GM23338 (cell line): Measurements from ENCODE around the gene DTHD1. TPM values are rescaled to one million over a fixed set of nuclear protein-coding genes. Genes with fewer than 3 reads are reported as not detected.

Experiments
- ATAC-seq: fragments of 200-7000 bp; cut with Tn5 transposase; 3 replicates; pipeline ENCODE4 v1.9.1; 2020
- DNase-seq: peaks from one replicate; pipeline ENCODE4 v3.0.0-alpha.2; 2015; ENCODE audit warnings: low spot score
- H2AFZ ChIP-seq: fragments of 200-600 bp; sonication (generic); 2 replicates; pipeline ENCODE4 v1.8.0; 2016; ENCODE audit warnings: antibody characterized with exemption, mild to moderate bottlenecking, moderate library complexity
- H3F3A ChIP-seq: fragments of 200-600 bp; sonication (generic); replicated peaks from 2 replicates; pipeline ENCODE4 v1.8.0; 2017; ENCODE audit warnings: antibody characterized with exemption, mixed run types, low read depth
- H3K27ac ChIP-seq: fragments of 200-600 bp; sonication (generic); 2 replicates; pipeline ENCODE4 v1.6.1; 2016; ENCODE audit warnings: low read depth
- H3K27me3 ChIP-seq: fragments of 200-600 bp; sonication (generic); 2 replicates; pipeline ENCODE4 v1.8.0; 2016; ENCODE audit warnings: mild to moderate bottlenecking, mixed run types, moderate library complexity; ENCODE audit not compliant: insufficient read depth
- H3K36me3 ChIP-seq: fragments of 200-600 bp; sonication (generic); 2 replicates; pipeline ENCODE4 v1.8.0; 2016; ENCODE audit warnings: mild to moderate bottlenecking; ENCODE audit not compliant: insufficient read depth
- H3K4me1 ChIP-seq: fragments of 200-600 bp; sonication (generic); 2 replicates; pipeline ENCODE4 v1.8.0; 2016; ENCODE audit warnings: mild to moderate bottlenecking, moderate library complexity; ENCODE audit not compliant: insufficient read depth
- H3K4me2 ChIP-seq: fragments of 200-600 bp; sonication (generic); 2 replicates; pipeline ENCODE4 v1.7.1; 2017; ENCODE audit warnings: mixed run types
- H3K4me3 ChIP-seq: fragments of 200-600 bp; sonication (generic); 2 replicates; pipeline ENCODE4 v1.6.1; 2016; ENCODE audit warnings: mixed run types
- H3K79me2 ChIP-seq: fragments of 200-600 bp; sonication (generic); replicated peaks from 2 replicates; pipeline ENCODE4 v1.8.0; 2017; ENCODE audit warnings: mild to moderate bottlenecking; ENCODE audit not compliant: insufficient read depth
- H3K9me2 ChIP-seq: fragments of 200-600 bp; sonication (generic); 2 replicates; pipeline ENCODE4 v1.8.0; 2017; ENCODE audit not compliant: insufficient read depth
- H4K20me1 ChIP-seq: fragments of 200-600 bp; sonication (generic); replicated peaks from 2 replicates; pipeline ENCODE4 v1.8.0; 2017; ENCODE audit warnings: mild to moderate bottlenecking; ENCODE audit not compliant: insufficient read depth
- H3K27ac Mint-ChIP-seq: 2 replicates; pipeline ENCODE4 v1.8.0; 2020; ENCODE audit warnings: inconsistent platforms, mild to moderate bottlenecking, moderate library complexity, mixed read lengths
- H3K27me3 Mint-ChIP-seq: 3 replicates; pipeline ENCODE4 v1.8.0; 2022; ENCODE audit warnings: low read depth, mild to moderate bottlenecking, moderate library complexity, mixed read lengths, inconsistent platforms; ENCODE audit not compliant: insufficient read depth, poor library complexity
- H3K36me3 Mint-ChIP-seq: 3 replicates; pipeline ENCODE4 v1.8.0; 2021; ENCODE audit warnings: low read depth, mild to moderate bottlenecking, inconsistent platforms, moderate library complexity, mixed read lengths
- H3K4me1 Mint-ChIP-seq: 3 replicates; pipeline ENCODE4 v1.8.0; 2020; ENCODE audit warnings: mild to moderate bottlenecking, inconsistent platforms, mixed read lengths
- H3K4me3 Mint-ChIP-seq: 3 replicates; pipeline ENCODE4 v1.8.0; 2021; ENCODE audit warnings: moderate library complexity, mild to moderate bottlenecking, inconsistent platforms, mixed read lengths
- H3K9me3 Mint-ChIP-seq: 3 replicates; pipeline ENCODE4 v1.8.0; 2020; ENCODE audit warnings: moderate library complexity, mild to moderate bottlenecking, inconsistent platforms, mixed read lengths
- CREB1 ChIP-seq: fragments of 250-450 bp; sonication (Bioruptor Pico); IDR thresholded peaks from 2 replicates; pipeline ENCODE4 v1.5.0; 2020; ENCODE audit warnings: low read depth, mild to moderate bottlenecking, moderate library complexity
- ETS1 ChIP-seq: IDR thresholded peaks from 2 replicates; pipeline ENCODE4 v1.6.1; 2016; ENCODE audit warnings: antibody characterized with exemption
- EZH2 ChIP-seq: fragments of 200-600 bp; sonication (generic); IDR thresholded peaks from one replicate; pipeline ENCODE4 v1.8.0; 2017; ENCODE audit warnings: antibody characterized with exemption, mild to moderate bottlenecking, low read depth; ENCODE audit not compliant: unreplicated experiment
- EZH2phosphoT487 ChIP-seq: fragments of 200-600 bp; sonication (generic); IDR thresholded peaks from one replicate; pipeline ENCODE4 v1.8.1; 2018; ENCODE audit warnings: antibody characterized with exemption; ENCODE audit not compliant: unreplicated experiment
- JUNB ChIP-seq: IDR thresholded peaks from one replicate; pipeline ENCODE4 v1.6.1; 2016; ENCODE audit warnings: antibody characterized with exemption; ENCODE audit not compliant: unreplicated experiment
- NANOG ChIP-seq: IDR thresholded peaks from 2 replicates; pipeline ENCODE4 v1.6.1; 2016; ENCODE audit warnings: antibody characterized with exemption, borderline replicate concordance
- POLR2AphosphoS5 ChIP-seq: IDR thresholded peaks from 2 replicates; pipeline ENCODE4 v1.6.1; 2016; ENCODE audit warnings: antibody characterized with exemption, low read depth
- STAT1 ChIP-seq: IDR thresholded peaks from one replicate; pipeline ENCODE4 v1.6.1; 2016; ENCODE audit warnings: antibody characterized with exemption; ENCODE audit not compliant: unreplicated experiment
- ZNF331 ChIP-seq: fragments of 250-450 bp; sonication (Bioruptor Pico); IDR thresholded peaks from 2 replicates; pipeline ENCODE4 v1.5.0; 2020; ENCODE audit warnings: low read depth, mild to moderate bottlenecking, moderate library complexity
- ZNF462 ChIP-seq: fragments of 250-450 bp; sonication (Bioruptor Pico); IDR thresholded peaks from 2 replicates; pipeline ENCODE4 v1.5.0; 2020; ENCODE audit warnings: mild to moderate bottlenecking, moderate library complexity
- polyA plus RNA-seq: library from polyadenylated mRNA; unstranded; fragments of >200 nt; fragmentation: Nextera tagmentation; extraction: Ambion mirVana; gene quantifications from 2 replicates; pipeline ENCODE4 v1.2.1, GENCODE V29; 2016
- total RNA-seq: library from RNA; depleted of rRNA; stranded (reverse); fragments of >200 nt; shearing (Covaris generic); gene quantifications from 2 replicates; pipeline ENCODE4 v1.2.3, GENCODE V29; 2014
- TF ChIP-seq, protein P1 (sequence below), 2 experiments: fragments of 200-600 bp in 1 of 2; sonication (generic) in 1 of 2; conservative IDR thresholded peaks; 2 replicates each; pipeline versions ENCODE4 v1.5.1 to v1.6.1; 2016 to 2017; ENCODE audit warnings: antibody characterized with exemption in 2 of 2, low read depth in 2 of 2, mild to moderate bottlenecking in 2 of 2, moderate library complexity in 1 of 2

Gene DTHD1
- total and polyA plus RNA-seq, 2 experiments from 2014 or later = not detected

- TF ChIP-seq ZNF462 (no peak), CREB1 (CRISPR knock-in tag) (no peak), EZH2phosphoT487 (no peak), POLR2AphosphoS5 (no peak), ZNF331 (CRISPR knock-in tag) (no peak)
- TF ChIP-seq, protein P1, sequence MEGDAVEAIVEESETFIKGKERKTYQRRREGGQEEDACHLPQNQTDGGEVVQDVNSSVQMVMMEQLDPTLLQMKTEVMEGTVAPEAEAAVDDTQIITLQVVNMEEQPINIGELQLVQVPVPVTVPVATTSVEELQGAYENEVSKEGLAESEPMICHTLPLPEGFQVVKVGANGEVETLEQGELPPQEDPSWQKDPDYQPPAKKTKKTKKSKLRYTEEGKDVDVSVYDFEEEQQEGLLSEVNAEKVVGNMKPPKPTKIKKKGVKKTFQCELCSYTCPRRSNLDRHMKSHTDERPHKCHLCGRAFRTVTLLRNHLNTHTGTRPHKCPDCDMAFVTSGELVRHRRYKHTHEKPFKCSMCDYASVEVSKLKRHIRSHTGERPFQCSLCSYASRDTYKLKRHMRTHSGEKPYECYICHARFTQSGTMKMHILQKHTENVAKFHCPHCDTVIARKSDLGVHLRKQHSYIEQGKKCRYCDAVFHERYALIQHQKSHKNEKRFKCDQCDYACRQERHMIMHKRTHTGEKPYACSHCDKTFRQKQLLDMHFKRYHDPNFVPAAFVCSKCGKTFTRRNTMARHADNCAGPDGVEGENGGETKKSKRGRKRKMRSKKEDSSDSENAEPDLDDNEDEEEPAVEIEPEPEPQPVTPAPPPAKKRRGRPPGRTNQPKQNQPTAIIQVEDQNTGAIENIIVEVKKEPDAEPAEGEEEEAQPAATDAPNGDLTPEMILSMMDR (conservative IDR thresholded peaks at IDR 0.05; ENCODE audit: low read depth in 2 of 2) = no peak
These were observed 51.3 kb downstream of the DTHD1 start (continued) for GRCh38 chr4:36332782-36333131.

GRCh38 chr4:36333303-36333877 lies 52.0 kb downstream of the DTHD1 start:
- no peaks in the 10 kb centered on the region for H3K9me2 ChIP-seq
- no peaks in the 10 kb centered on the region for H3K79me2 ChIP-seq
- H3K4me3 ChIP-seq = no peak overlapping the region
- no peaks in the 10 kb centered on the region for H3K36me3 ChIP-seq
- H3K4me1 ChIP-seq = no peaks in the 10 kb centered on the region
- Mint-ChIP-seq H3K9me3 (no peaks in the 10 kb centered on the region), H3K27ac (no peak overlapping the region), H3K36me3 (no peaks in the 10 kb centered on the region), H3K27me3 (no peaks in the 10 kb centered on the region), H3K4me3 (no peak overlapping the region), H3K4me1 (peaks cover 5% of the 10 kb centered on the region; the same call in 2 of the 3 replicates)
- H2AFZ ChIP-seq = no peak overlapping the region
- ATAC-seq (no peak), DNase-seq (no peak)
- no peak overlapping the region for H3K4me2 ChIP-seq
- H3K27me3 ChIP-seq = no peaks in the 10 kb centered on the region
- TF ChIP-seq ETS1 = no peak
- TF ChIP-seq STAT1 = no peak
- no peak for TF ChIP-seq JUNB
- no peak for TF ChIP-seq NANOG
- no peak for TF ChIP-seq EZH2
- no peaks in the 10 kb centered on the region for H3F3A ChIP-seq
- H4K20me1 ChIP-seq = no peaks in the 10 kb centered on the region
- H3K27ac ChIP-seq = no peak overlapping the region
